ENCODE measurements around the gene ZFP92. TPM values are rescaled to one million over a fixed set of nuclear protein-coding genes. Genes with fewer than 3 reads are reported as not detected.

The ZFP92 gene
- total RNA-seq, result 1 to 10 TPM in 2 of 5 experiments, under 1 TPM in 3; 0.14 to 1.8 (median 0.24) TPM
- polyA plus RNA-seq, result under 1 TPM; 0.07 to 0.20 TPM
- total RNA-seq, result 0.81 reads per million

- no peaks in the 10 kb centered on the region for H3K4me1 ChIP-seq (ENCODE audit: control insufficient read depth in 2 of 2, insufficient read depth in 2 of 2, low read length in 2 of 2)
- no peaks in the 10 kb centered on the region for H3K9me3 Mint-ChIP-seq
- peaks cover 0 to 12% (median 8%) of the 10 kb centered on the region in 7 donors for H3K4me1 Mint-ChIP-seq
- peak within 1 kb of the TSS in 2 of 9 donors; percentile 16 to 43 for H3K27ac Mint-ChIP-seq
- ChIA-PET POLR2A (no interaction called here), CTCF (no interaction called here)
- H3K27me3 Mint-ChIP-seq, result peaks cover 0 to 5% (median 0%) of the 10 kb centered on the region in 5 donors
- H3K36me3 ChIP-seq (ENCODE audit: control insufficient read depth in 2 of 3, insufficient read depth in 3 of 3, low read length in 3 of 3), result no peaks in the 10 kb centered on the region
- ATAC-seq (peak; percentile 81), DNase-seq (peak in 8 of 9 donors; percentile 13 to 58 (median 23))
- H3K27ac ChIP-seq (ENCODE audit: low read depth, low read length), result no peak within 1 kb of the TSS
- intact Hi-C loops (cut with micrococcal nuclease), result no loop called here
- H3K4me3 Mint-ChIP-seq, result peak within 1 kb of the TSS; percentile 57 to 81 (median 70)
- H3K4me3 ChIP-seq (ENCODE audit: low read length), result peak within 1 kb of the TSS; percentile 18
- H3K36me3 Mint-ChIP-seq, result no peaks in the 10 kb centered on the region
- H3K27me3 ChIP-seq (ENCODE audit: control insufficient read depth in 2 of 2, insufficient read depth in 2 of 2, low read length in 2 of 2), result no peaks in the 10 kb centered on the region
- no peaks in the 10 kb centered on the region for H3K9me3 ChIP-seq (ENCODE audit: control insufficient read depth in 2 of 3, low read length in 3 of 3)
Measured at GRCh38 chrX:153411255-153411987, at the start of gene ZFP92. Gene ZFP92 (plus strand): TSS chrX:153411472. CDS start chrX:153418323, 6,851 bp downstream.

GRCh38 chrX:153361781-153362397, 49.4 kb upstream of the ZFP92 start:
- Mint-ChIP-seq H3K36me3 (peaks cover 0 to 15% (median 5%) of the 10 kb centered on the region in 5 donors), H3K27me3 (no peaks in the 10 kb centered on the region), H3K4me1 (peaks cover 0 to 4% (median 0%) of the 10 kb centered on the region in 7 donors), H3K4me3 (no peak overlapping the region), H3K9me3 (peaks cover 0 to 27% (median 7%) of the 10 kb centered on the region in 11 donors), H3K27ac (no peak overlapping the region)
- DNase-seq (no peak), ATAC-seq (no peak)
- intact Hi-C loops (cut with micrococcal nuclease), result no loop called here
- H3K27me3 ChIP-seq (ENCODE audit: control insufficient read depth in 2 of 2, insufficient read depth in 2 of 2, low read length in 2 of 2), result no peaks in the 10 kb centered on the region
- H3K4me1 ChIP-seq (ENCODE audit: control insufficient read depth in 2 of 2, insufficient read depth in 2 of 2, low read length in 2 of 2), result no peaks in the 10 kb centered on the region
- H3K36me3 ChIP-seq (ENCODE audit: control insufficient read depth in 2 of 3, insufficient read depth in 3 of 3, low read length in 3 of 3), result no peaks in the 10 kb centered on the region
- no peak overlapping the region for H3K4me3 ChIP-seq (ENCODE audit: low read length)
- ChIA-PET CTCF (no interaction called here), POLR2A (no interaction called here)
- H3K9me3 ChIP-seq (ENCODE audit: control insufficient read depth in 2 of 3, low read length in 3 of 3), result no peaks in the 10 kb centered on the region
- no peak overlapping the region for H3K27ac ChIP-seq (ENCODE audit: low read depth, low read length)

GRCh38 chrX:153365670-153366069, 45.6 kb upstream of the ZFP92 start:
- intact Hi-C loops (cut with micrococcal nuclease), result no loop called here
- Mint-ChIP-seq H3K36me3 (no peaks in the 10 kb centered on the region), H3K27me3 (no peaks in the 10 kb centered on the region), H3K4me1 (peaks cover 0 to 6% (median 0%) of the 10 kb centered on the region in 7 donors), H3K9me3 (peaks cover 0 to 3% (median 0%) of the 10 kb centered on the region in 11 donors), H3K27ac (no peak overlapping the region), H3K4me3 (no peak overlapping the region)
- CTCF ChIA-PET, result interaction anchor here (0.5 kb wide), 1 partner anchor 90 kb away, joined by 3 read pairs; no protein-coding TSS in a partner anchor
- Histone ChIP-seq H3K36me3 (ENCODE audit: control insufficient read depth in 2 of 3, insufficient read depth in 3 of 3, low read length in 3 of 3) (no peaks in the 10 kb centered on the region), H3K27ac (ENCODE audit: low read depth, low read length) (no peak overlapping the region), H3K4me3 (ENCODE audit: low read length) (no peak overlapping the region), H3K4me1 (ENCODE audit: control insufficient read depth in 2 of 2, insufficient read depth in 2 of 2, low read length in 2 of 2) (no peaks in the 10 kb centered on the region), H3K9me3 (ENCODE audit: control insufficient read depth in 2 of 3, low read length in 3 of 3) (no peaks in the 10 kb centered on the region), H3K27me3 (ENCODE audit: control insufficient read depth in 2 of 2, insufficient read depth in 2 of 2, low read length in 2 of 2) (no peaks in the 10 kb centered on the region)
- DNase-seq (no peak), ATAC-seq (no peak)
- POLR2A ChIA-PET, result no interaction called here

GRCh38 chrX:153366119-153366518, 45.2 kb upstream of the ZFP92 start:
- Histone ChIP-seq H3K27me3 (ENCODE audit: control insufficient read depth in 2 of 2, insufficient read depth in 2 of 2, low read length in 2 of 2) (no peaks in the 10 kb centered on the region), H3K36me3 (ENCODE audit: control insufficient read depth in 2 of 3, insufficient read depth in 3 of 3, low read length in 3 of 3) (no peaks in the 10 kb centered on the region), H3K4me3 (ENCODE audit: low read length) (no peak overlapping the region), H3K9me3 (ENCODE audit: control insufficient read depth in 2 of 3, low read length in 3 of 3) (no peaks in the 10 kb centered on the region), H3K27ac (ENCODE audit: low read depth, low read length) (no peak overlapping the region), H3K4me1 (ENCODE audit: control insufficient read depth in 2 of 2, insufficient read depth in 2 of 2, low read length in 2 of 2) (no peaks in the 10 kb centered on the region)
- DNase-seq (no peak), ATAC-seq (no peak)
- POLR2A ChIA-PET, result no interaction called here
- H3K36me3 Mint-ChIP-seq, result no peaks in the 10 kb centered on the region
- CTCF ChIA-PET, result interaction anchor here (0.5 kb wide), 1 partner anchor 90 kb away, joined by 3 read pairs; no protein-coding TSS in a partner anchor
- intact Hi-C loops (cut with micrococcal nuclease), result no loop called here
- no peaks in the 10 kb centered on the region for H3K9me3 Mint-ChIP-seq
- no peak overlapping the region for H3K27ac Mint-ChIP-seq
- H3K27me3 Mint-ChIP-seq, result no peaks in the 10 kb centered on the region
- H3K4me1 Mint-ChIP-seq, result peaks cover 0 to 7% (median 0%) of the 10 kb centered on the region in 7 donors
- no peak overlapping the region for H3K4me3 Mint-ChIP-seq

- Mint-ChIP-seq H3K4me1 (peaks cover 0 to 7% (median 0%) of the 10 kb centered on the region in 7 donors), H3K27ac (no peak overlapping the region), H3K36me3 (no peaks in the 10 kb centered on the region), H3K27me3 (no peaks in the 10 kb centered on the region), H3K4me3 (no peak overlapping the region), H3K9me3 (no peaks in the 10 kb centered on the region)
- CTCF ChIA-PET, result no interaction called here
- no peak overlapping the region for H3K27ac ChIP-seq (ENCODE audit: low read depth, low read length)
- H3K27me3 ChIP-seq (ENCODE audit: control insufficient read depth in 2 of 2, insufficient read depth in 2 of 2, low read length in 2 of 2), result no peaks in the 10 kb centered on the region
- H3K4me3 ChIP-seq (ENCODE audit: low read length), result no peak overlapping the region
- H3K9me3 ChIP-seq (ENCODE audit: control insufficient read depth in 2 of 3, low read length in 3 of 3), result no peaks in the 10 kb centered on the region
- DNase-seq (no peak), ATAC-seq (no peak)
- no peaks in the 10 kb centered on the region for H3K4me1 ChIP-seq (ENCODE audit: control insufficient read depth in 2 of 2, insufficient read depth in 2 of 2, low read length in 2 of 2)
- intact Hi-C loops (cut with micrococcal nuclease), result no loop called here
- POLR2A ChIA-PET, result no interaction called here
- H3K36me3 ChIP-seq (ENCODE audit: control insufficient read depth in 2 of 3, insufficient read depth in 3 of 3, low read length in 3 of 3), result no peaks in the 10 kb centered on the region
Measured at GRCh38 chrX:153366878-153367538, 44.3 kb upstream of the ZFP92 start.

GRCh38 chrX:153370293-153371055, 40.8 kb upstream of the ZFP92 start:
- ATAC-seq (no peak), DNase-seq (no peak)
- no peak overlapping the region for H3K4me3 Mint-ChIP-seq
- Histone ChIP-seq H3K4me3 (ENCODE audit: low read length) (no peak overlapping the region), H3K36me3 (ENCODE audit: control insufficient read depth in 2 of 3, insufficient read depth in 3 of 3, low read length in 3 of 3) (no peaks in the 10 kb centered on the region), H3K9me3 (ENCODE audit: control insufficient read depth in 2 of 3, low read length in 3 of 3) (no peaks in the 10 kb centered on the region), H3K27ac (ENCODE audit: low read depth, low read length) (no peak overlapping the region), H3K4me1 (ENCODE audit: control insufficient read depth in 2 of 2, insufficient read depth in 2 of 2, low read length in 2 of 2) (no peaks in the 10 kb centered on the region), H3K27me3 (ENCODE audit: control insufficient read depth in 2 of 2, insufficient read depth in 2 of 2, low read length in 2 of 2) (no peaks in the 10 kb centered on the region)
- H3K9me3 Mint-ChIP-seq, result peaks cover 0 to under 1% (median 0%) of the 10 kb centered on the region in 11 donors
- H3K4me1 Mint-ChIP-seq, result peaks cover 0 to 7% (median 0%) of the 10 kb centered on the region in 7 donors
- intact Hi-C loops (cut with micrococcal nuclease), result no loop called here
- no peaks in the 10 kb centered on the region for H3K36me3 Mint-ChIP-seq
- no peaks in the 10 kb centered on the region for H3K27me3 Mint-ChIP-seq
- POLR2A ChIA-PET, result no interaction called here
- H3K27ac Mint-ChIP-seq, result no peak overlapping the region
- CTCF ChIA-PET, result no interaction called here

Measured in naive thymus-derived CD4-positive, alpha-beta T cell (primary cell).